ENCODE results near the gene IGFN1. TPM values are rescaled to one million over a fixed set of nuclear protein-coding genes. Genes with fewer than 3 reads are reported as not detected.

The IGFN1 gene
- total RNA-seq = not detected in 2 replicates

DNA sequence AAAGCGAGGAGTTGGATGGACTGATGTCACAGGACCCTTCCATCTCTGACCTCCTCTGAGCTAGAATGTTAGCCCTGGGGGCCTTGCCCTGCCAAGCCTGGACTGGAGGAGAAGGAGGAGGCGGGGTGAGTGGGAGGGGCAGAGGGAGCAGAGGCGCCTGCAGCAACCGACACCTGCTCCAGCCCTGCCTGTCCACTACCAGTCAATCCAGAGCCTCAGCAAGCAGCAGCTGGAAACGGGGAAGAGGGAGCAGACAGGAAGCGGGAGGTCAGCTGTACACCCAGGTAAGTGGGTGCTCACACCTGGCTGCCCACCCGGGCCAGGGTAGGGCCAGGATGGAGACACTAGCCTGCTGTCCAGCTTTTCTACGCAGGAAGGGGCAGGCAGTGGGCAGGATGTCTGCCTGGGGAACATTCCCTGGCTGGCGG is at the start of gene IGFN1:
IGFN1 (plus strand) TSS at position 201 of the 428 bp plus-strand sequence. CDS start 2,470 bp downstream, outside the sequence.

DNA sequence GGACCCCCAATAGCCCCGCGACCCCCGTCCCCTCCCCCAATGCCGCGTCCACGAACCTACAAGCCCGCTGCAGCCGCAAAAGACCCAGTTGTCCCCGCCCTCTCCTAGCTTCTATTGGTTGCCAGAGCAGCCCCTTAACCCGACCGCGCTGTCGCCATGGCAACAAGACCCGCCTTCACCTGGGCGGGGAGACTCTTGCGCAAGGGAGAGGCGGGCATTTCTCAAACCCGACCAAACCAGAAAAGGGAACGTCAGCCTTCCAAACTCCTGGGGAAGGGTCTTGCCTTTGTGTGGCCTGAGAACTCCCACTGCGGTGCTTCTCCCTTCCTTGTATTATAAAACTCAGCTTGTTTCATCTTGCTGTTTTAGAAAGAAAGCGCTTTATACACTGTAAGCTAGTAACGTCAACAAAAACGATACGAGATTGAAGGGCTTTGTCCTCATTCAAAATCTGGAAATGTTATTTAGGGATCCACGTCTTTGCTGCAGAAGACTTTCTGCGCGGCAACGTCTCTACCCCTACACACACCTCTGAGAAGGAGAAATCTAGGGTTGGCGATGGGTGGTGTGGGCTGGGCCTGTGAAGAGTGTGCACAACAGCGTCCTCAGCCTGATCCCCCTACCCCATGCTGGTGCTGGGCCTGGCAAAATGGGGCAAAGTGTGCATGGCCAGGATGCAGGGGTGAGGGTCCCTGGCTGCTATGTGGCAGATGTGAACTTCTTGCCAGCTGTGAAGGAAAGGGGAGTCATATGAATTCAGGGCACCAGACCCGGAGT is 36.0 kb upstream of the IGFN1 start, which contains the start of gene TMEM9:
TMEM9 (minus strand) TSS at position 86 of the 777 bp plus-strand sequence. CDS start 551 bp downstream, outside the sequence.

Other genes with a start within 250 kb of the IGFN1 start
- gene KIF21B, start 167.1 kb upstream of the IGFN1 start, total RNA-seq = 0.22 and 0.39 TPM in 2 replicates
- gene CACNA1S, start 78.4 kb upstream of the IGFN1 start, total RNA-seq = not detected in 2 replicates
- gene ASCL5, start 63.6 kb upstream of the IGFN1 start, total RNA-seq = not detected in 2 replicates
- 64.3 and 67.6 TPM in 2 replicates for gene TMEM9, start 36.4 kb upstream of the IGFN1 start, total RNA-seq
- gene PKP1, start 92.7 kb downstream of the IGFN1 start, total RNA-seq = 0.54 and 0.65 TPM in 2 replicates
- not detected in 2 replicates for gene TNNT2, start 186.9 kb downstream of the IGFN1 start, total RNA-seq
- not detected in 2 replicates for gene LAD1, start 208.5 kb downstream of the IGFN1 start, total RNA-seq
- gene TNNI1, start 230.9 kb downstream of the IGFN1 start, total RNA-seq = not detected in 2 replicates

All from articular chondrocyte of knee joint (primary cell).